GM18519 (cell line): ENCODE results near the gene CDH23.

Experiments used
- ATAC-seq: cut with Tn5 transposase; IDR thresholded peaks from one replicate; pipeline ENCODE4 v1.9.1; 2021; ENCODE audit warnings: mild to moderate bottlenecking, moderate library complexity; ENCODE audit not compliant: unreplicated experiment, low FRiP score

CDH23 gene

DNA sequence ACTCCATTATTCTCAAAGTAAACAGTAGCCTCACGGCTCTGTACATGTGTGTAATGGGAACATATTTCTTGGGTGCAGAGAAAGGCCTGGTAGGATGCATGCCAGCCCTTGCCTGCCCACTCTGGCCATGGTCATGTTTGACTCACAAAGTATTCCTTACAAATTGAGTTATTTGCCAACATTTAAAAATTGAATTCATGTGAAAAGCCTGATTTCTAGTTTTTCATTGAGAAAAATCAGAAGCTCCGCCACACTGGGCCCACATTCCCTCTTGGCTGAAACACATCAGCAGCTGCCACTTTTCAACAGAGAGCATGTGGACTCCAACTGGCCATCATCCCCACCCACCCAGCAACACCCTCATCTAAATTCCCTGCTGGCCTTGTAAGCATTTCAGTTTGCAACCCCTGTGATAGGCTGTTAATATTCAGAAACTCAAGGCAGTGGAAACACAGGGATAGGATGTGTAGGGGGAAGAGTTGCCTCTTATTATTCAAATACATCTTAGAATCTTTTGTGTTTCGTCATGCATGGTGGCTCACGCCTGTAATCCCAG is 40.9 kb downstream of the CDH23 start:
- ATAC-seq: no peak

DNA sequence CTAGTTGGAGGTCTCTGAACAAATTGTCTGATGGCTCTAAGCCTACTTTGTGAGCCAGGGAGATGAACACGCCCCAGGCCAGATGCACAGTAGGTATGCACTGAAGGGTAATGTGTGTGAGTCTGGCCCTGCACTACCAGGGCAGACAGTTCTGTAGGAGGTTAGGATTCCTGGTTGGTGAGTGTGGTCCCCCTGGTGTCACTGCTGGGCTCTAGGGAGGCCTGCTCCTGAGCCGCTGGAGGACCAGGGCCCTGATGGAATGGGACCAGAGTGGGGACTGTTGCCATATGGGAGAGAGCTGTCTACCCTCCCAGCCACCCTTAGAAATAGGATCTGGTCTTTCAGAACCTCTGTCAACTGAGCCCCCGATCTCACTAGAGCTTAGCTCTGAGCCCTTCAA is 42.0 kb downstream of the CDH23 start:
- ATAC-seq: no peak

DNA sequence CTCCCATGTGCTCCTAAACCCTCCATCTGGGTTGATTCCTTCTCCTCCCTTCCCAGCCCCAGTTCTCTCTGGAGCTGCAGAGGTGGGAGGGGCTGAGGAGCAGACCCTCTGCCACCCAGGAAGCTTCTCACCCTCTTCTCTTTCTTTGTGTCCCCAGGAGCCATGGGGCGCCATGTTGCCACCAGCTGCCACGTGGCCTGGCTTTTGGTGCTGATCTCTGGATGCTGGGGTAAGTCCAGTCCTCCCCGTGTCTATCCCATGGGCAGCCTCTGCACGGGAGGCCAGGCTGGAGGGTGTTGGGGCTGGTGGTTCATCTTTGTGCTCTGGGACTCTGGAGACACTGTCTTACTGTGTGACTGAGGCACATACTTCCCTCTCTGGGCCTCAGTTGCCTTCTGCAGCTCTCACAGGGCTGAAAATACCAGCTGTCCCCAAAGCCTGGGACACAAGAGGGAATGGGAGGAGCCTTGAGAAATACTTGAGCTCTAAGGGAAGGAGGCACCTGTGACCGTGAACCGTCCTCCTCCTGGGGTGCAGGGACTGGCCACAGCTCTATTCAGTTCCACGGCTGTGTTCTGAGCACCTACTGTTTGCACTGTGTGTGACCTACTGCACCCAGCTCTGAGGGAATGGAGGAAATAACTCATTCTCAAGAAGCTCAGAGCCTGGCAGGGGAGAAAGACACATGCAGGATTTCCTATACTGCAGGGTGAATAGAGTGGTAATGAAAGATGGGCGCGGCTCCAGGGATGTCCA is 43.1 kb downstream of the CDH23 start:
- no peak for ATAC-seq

GRCh38 chr10:71440506-71441035 is 43.9 kb downstream of the CDH23 start:
- ATAC-seq: no peak

DNA sequence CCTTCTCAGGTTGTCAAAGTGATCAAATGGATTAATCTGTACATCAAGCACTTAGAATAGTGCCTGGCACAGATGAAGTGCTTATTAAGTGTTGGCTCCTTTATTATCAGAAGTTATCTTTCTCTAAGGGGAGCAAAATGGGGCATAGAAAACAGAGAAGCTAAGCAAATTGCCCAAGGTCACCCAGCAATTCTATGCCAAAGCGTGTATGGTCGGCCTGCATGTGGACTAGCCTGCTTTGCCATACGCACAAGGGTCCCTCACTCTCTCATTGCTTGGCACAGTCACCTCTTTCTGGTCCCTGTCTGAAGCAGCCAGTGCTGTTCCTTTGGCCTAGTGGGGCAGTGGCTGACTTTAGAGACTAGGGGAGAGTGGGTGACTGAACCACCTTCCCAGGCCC is 45.3 kb downstream of the CDH23 start:
- ATAC-seq: no peak

GRCh38 chr10:71442859-71443570 is 46.3 kb downstream of the CDH23 start:
- ATAC-seq: no peak

DNA sequence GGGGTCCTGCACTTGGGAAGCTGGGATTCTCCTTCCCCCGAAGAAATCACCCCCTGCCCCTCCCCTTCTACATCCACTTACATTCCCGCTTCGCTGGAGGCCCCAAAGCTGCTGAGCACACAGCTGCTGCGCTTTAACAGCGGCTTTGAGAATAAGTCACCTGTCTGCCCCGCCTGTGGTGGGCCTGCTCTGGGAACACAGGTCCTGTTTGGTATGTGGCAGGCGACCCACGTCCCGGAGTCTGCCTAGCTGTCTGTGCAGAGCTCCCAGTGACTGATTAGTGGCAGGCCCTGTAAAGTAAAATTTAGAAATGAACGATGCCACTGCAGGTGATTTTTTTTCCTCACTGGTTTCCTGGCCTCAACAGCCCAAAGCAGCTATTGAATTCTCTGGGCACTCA is 47.0 kb downstream of the CDH23 start:
- no peak for ATAC-seq

- no peak for ATAC-seq
Measured at GRCh38 chr10:71444284-71445054, 47.7 kb downstream of the CDH23 start.

- no peak for ATAC-seq
Measured at GRCh38 chr10:71447676-71448075, 51.0 kb downstream of the CDH23 start.

- no peak for ATAC-seq
Measured at GRCh38 chr10:71448146-71448545, 51.4 kb downstream of the CDH23 start.

DNA sequence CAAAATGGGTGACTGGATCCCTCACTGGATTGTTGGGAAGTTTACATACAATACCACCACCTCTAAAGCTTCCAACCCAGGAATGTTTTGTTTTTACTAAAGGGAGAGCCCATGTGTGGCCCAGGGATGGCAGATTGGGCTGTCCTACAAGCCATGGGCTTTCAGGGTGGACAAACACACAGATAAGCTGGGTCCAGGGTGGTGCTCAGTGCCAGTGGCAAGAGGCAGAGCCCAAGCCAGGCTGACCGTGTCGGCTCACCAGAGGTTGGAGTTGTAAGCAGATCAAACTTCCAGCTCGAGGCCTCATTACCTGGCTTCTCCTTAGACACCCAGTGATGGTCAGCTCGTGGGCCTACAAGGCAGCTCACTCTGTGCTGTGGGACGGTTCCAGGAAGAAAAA is 52.3 kb downstream of the CDH23 start:
- no peak for ATAC-seq

GRCh38 chr10:71451754-71452153 is 55.0 kb downstream of the CDH23 start:
- no peak for ATAC-seq

DNA sequence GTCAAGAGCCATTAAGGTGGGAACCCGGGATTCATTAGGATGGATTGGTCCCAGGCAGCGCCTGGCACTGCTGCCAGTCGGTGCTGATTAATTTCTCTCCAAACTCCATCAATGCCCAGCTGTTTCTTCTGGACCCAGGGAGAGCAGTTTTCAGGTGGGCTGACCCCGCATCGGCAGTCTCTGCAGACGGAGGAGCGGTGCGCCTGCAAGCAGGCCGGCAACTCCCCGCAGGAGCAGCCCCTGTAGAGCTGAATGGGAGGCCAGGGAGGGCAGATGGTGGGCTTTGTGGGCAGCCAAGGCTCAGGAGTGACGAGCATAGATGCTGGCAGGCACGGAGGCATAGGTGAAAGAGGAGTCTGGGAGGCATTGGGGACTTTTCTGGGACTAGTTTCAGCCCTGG is 56.5 kb downstream of the CDH23 start:
- no peak for ATAC-seq

- ATAC-seq: no peak
Measured at GRCh38 chr10:71454347-71454746, 57.6 kb downstream of the CDH23 start.

DNA sequence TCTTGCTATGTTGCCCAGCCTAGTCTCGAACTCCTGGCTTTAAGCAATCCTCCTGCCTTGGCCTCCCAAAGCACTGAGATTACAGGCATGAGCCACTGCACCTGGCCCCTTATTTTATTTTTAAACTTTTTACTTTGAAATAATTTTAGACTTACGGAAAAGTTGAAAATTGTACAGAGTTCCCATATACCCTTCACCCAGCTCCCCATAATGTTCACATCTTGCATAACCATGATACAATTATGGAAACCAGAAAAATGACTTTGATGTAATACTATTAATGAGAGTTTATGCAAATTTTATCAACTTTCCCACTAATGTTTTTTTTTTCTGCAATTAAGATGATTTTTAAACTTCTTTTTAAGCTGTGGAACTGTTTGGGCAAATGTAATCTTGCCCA is 58.3 kb downstream of the CDH23 start:
- ATAC-seq: no peak

DNA sequence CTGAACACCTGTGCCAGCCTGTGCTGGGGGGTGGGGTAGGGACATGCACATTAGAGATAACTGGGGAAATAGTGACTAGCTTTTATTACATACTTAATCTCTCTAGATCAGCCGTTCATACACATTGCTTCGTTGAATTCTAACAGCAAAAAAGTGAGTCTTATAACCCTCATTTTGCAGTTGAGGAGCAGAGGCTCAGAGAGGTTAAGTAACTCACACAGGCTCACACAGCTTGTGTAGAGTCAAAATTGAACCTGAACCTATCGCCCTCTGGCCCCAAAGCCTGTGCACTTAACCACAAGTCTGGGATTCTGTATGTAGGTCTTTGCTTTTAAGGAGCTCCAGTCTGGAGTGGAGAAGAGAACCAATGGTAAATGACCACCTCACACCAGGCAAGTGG is 59.9 kb downstream of the CDH23 start:
- no peak for ATAC-seq

GRCh38 chr10:71457908-71458307 is 61.2 kb downstream of the CDH23 start:
- ATAC-seq: no peak

DNA sequence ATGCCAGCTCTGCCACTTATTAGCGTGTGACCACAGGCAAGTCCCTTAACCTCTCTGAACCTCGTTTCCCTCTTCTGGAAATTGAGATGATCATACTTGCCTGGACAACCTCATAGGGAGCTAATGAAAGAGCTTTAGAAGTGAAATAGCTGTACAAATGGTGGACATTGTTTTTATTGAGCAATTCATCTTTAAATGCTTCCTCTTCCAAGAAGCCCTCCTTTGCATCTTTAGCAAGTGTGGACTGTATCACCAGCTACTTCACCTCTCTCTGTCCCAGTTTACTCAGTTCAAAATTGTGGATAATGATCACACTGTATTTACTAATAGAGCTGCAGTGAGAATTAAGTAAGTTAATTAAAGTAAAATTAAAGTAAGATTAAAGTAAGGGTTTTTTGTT is 61.7 kb downstream of the CDH23 start:
- no peak for ATAC-seq

DNA sequence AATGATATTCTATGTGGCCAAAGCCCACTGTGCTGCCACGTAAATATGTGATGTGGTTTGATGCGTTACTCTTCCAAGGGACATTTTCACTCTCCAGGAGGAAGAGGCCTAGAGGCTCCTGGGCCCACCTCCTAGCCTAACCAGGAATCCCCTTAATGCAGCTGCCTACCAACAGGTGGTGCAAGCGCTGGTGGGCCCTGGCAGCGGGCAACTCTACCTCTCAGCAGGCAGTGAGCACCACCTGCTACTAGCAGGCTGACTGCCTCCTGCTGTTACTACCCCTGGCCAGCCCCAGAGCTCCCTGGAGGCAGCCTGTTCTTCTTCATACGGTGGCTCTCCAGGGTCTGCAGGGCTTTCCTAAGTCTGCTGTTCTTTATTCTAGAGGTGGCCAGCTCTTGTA is 62.8 kb downstream of the CDH23 start:
- ATAC-seq: no peak

DNA sequence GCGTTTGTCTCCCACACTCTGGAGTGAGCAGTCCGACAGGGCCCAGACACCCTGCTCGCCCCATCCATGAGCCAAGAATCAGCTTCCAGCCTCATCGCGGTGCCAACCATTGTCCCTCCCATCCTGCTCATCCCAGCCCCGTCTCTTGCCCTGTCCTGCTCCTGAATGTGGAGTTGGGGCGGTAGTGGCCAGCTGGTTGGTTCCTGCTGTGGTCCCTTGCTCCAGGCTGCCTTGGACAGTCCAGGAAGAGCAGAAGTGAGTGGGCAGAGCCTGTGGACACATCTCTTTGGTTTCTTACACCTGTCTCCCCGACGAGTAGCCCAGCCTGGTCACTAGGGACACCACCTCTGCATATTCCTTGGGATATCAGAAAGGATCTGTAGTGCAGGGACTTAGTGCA is 63.9 kb downstream of the CDH23 start:
- no peak for ATAC-seq

DNA sequence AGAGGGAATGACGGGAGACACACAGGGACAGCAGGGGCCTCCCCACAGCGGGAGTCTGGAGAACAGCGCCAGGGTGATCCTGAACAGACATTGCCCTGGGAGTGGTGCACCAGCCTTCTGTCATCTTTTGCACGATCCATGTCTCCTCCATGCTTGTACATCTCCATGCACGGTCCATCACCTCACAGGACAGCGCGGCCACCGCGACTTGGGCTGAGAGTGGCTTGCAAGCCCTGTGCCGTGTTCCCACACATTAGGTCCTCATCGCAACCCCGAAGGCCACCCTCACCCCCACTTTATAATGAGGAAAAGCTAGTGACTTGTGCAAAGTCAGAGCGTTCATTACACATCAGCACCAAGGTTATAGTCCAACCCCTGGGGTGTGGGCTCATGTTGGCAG is 64.7 kb downstream of the CDH23 start:
- ATAC-seq: no peak
